Measurements from ENCODE around the gene NLRP3.

DNA sequence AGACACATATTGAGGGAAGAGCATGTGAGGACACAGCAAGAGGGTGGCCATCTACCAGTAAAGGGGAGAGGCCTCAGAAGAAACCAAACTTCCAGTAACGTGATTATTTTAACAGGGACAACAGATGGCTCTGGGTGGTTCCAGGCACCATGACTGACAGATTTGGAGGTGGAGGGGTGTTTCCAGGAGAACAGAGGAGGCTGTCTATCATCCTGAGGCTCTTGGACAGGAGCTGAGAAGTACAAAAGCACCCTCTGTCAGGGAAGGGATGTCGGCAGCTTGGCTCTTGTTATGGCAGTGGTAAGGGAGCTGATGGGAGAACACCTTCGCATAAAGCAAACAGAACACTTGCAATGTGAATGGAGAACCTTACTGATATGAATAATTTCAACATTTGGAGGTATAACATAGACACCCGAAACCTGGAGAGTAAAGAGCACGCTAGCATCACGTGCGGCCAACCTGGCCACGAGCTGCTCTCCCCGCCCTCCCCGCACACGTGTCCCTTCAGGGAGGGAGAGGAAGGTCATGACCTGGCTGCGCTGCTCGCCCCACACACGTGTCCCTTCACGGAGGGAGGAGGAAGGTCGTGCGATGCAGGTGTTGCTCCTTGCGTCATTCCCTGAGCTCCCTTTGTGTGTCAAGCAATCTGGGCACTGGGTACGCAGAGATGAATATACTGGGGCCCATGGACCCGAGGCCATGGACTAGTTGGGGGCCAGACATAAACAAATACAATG lies 37.5 kb upstream of the NLRP3 start:
- TF ChIP-seq POLR2AphosphoS5 (IDR thresholded peaks at IDR 0.05; ENCODE audit: borderline replicate concordance, low read depth, low read length) (no peak), EZH2 (IDR thresholded peaks at IDR 0.05) (no peak), FOXP2 (optimal IDR thresholded peaks at IDR 0.05; ENCODE audit: control extremely low read depth, extremely low read length, insufficient read depth) (no peak)
